Superior temporal gyrus (tissue), 1 donor: ENCODE data around the gene DNAJC19.
"Not testable (repeated sequence)": the region's sequence is repeated elsewhere in the genome, so short reads cannot be mapped to it uniquely, and the experiment has no call there.

Experiments
- DNase-seq: peaks from one replicate; pipeline ENCODE4 v3.0.0-alpha.2; 2016; ENCODE audit errors: extremely low spot score

Gene DNAJC19

GRCh38 chr3:180989291-180990163, at the start of gene DNAJC19:
DNAJC19 (minus strand) TSS chr3:180989736; CDS start chr3:180989602, 134 bp downstream.
- peak; percentile 97 for DNase-seq

GRCh38 chr3:181030948-181031347, 41.4 kb upstream of the DNAJC19 start:
- no peak for DNase-seq

- DNase-seq, result no peak
Measured at GRCh38 chr3:181025204-181025603, 35.7 kb upstream of the DNAJC19 start.

GRCh38 chr3:181017690-181018089, 28.2 kb upstream of the DNAJC19 start:
- no peak for DNase-seq

- no peak for DNase-seq
Measured at GRCh38 chr3:181009225-181009624, 19.7 kb upstream of the DNAJC19 start.

- no peak for DNase-seq
Measured at GRCh38 chr3:181008796-181009195, 19.3 kb upstream of the DNAJC19 start.

GRCh38 chr3:181007262-181007661, 17.7 kb upstream of the DNAJC19 start:
- no peak for DNase-seq

GRCh38 chr3:181006541-181006940, 17.0 kb upstream of the DNAJC19 start:
- DNase-seq, result no peak

- DNase-seq, result not testable (repeated sequence)
Measured at GRCh38 chr3:181003469-181003868, 13.9 kb upstream of the DNAJC19 start.

- DNase-seq, result not testable (repeated sequence)
Measured at GRCh38 chr3:181002331-181002730, 12.8 kb upstream of the DNAJC19 start.

GRCh38 chr3:180996415-180996932, 6.9 kb upstream of the DNAJC19 start:
- no peak for DNase-seq

- no peak for DNase-seq
Measured at GRCh38 chr3:180990505-180990904, 969 bp upstream of the DNAJC19 start.

- DNase-seq, result no peak
Measured at GRCh38 chr3:180987344-180987743, 2.2 kb downstream of the DNAJC19 start.

- not testable (repeated sequence) for DNase-seq
Measured at GRCh38 chr3:180986366-180986765, 3.2 kb downstream of the DNAJC19 start.

GRCh38 chr3:180983136-180983535, 6.4 kb downstream of the DNAJC19 start:
- peak; percentile 7 for DNase-seq

- no peak for DNase-seq
Measured at GRCh38 chr3:180981912-180982311, 7.6 kb downstream of the DNAJC19 start.

GRCh38 chr3:180980611-180981010, 8.9 kb downstream of the DNAJC19 start:
- no peak for DNase-seq

GRCh38 chr3:180979961-180980360, 9.6 kb downstream of the DNAJC19 start:
- peak; percentile 6 for DNase-seq

- no peak for DNase-seq
Measured at GRCh38 chr3:180977498-180977897, 12.0 kb downstream of the DNAJC19 start.

- no peak for DNase-seq
Measured at GRCh38 chr3:180974286-180974685, 15.2 kb downstream of the DNAJC19 start.

GRCh38 chr3:180973543-180973942, 16.0 kb downstream of the DNAJC19 start:
- no peak for DNase-seq

- no peak for DNase-seq
Measured at GRCh38 chr3:180970931-180971330, 18.6 kb downstream of the DNAJC19 start.

- DNase-seq, result peak; percentile 49
Measured at GRCh38 chr3:180962530-180962929, 27.0 kb downstream of the DNAJC19 start.
